Breast epithelium (tissue), 3 donors: ENCODE measurements around the gene ALDH8A1.

Experiments
- POLR2A ChIP-seq: fragments of 450-650 bp; IDR thresholded peaks from one replicate; pipeline ENCODE4 v1.6.1; 2016; ENCODE audit warnings: antibody characterized with exemption, mild to moderate bottlenecking, moderate library complexity
- POLR2AphosphoS5 ChIP-seq, 3 donors: sonication (generic); formaldehyde crosslinking; IDR thresholded peaks; one replicate each; pipeline ENCODE4 v1.6.1; 2017; ENCODE audit warnings: antibody characterized with exemption in 3 of 3
- TF ChIP-seq, protein P1 (sequence below), 3 donors: fragments of 450-650 bp; IDR thresholded peaks; one replicate each; pipeline ENCODE4 v1.5.1; 2016 to 2017; ENCODE audit warnings: antibody characterized with exemption in 3 of 3, mild to moderate bottlenecking in 3 of 3, moderate library complexity in 3 of 3

GRCh38 chr6:134959603-134960002, 9.7 kb upstream of the ALDH8A1 start:
- TF ChIP-seq, protein P1, sequence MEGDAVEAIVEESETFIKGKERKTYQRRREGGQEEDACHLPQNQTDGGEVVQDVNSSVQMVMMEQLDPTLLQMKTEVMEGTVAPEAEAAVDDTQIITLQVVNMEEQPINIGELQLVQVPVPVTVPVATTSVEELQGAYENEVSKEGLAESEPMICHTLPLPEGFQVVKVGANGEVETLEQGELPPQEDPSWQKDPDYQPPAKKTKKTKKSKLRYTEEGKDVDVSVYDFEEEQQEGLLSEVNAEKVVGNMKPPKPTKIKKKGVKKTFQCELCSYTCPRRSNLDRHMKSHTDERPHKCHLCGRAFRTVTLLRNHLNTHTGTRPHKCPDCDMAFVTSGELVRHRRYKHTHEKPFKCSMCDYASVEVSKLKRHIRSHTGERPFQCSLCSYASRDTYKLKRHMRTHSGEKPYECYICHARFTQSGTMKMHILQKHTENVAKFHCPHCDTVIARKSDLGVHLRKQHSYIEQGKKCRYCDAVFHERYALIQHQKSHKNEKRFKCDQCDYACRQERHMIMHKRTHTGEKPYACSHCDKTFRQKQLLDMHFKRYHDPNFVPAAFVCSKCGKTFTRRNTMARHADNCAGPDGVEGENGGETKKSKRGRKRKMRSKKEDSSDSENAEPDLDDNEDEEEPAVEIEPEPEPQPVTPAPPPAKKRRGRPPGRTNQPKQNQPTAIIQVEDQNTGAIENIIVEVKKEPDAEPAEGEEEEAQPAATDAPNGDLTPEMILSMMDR (IDR thresholded peaks at IDR 0.05) = no peak
- TF ChIP-seq POLR2AphosphoS5 (IDR thresholded peaks at IDR 0.05) (no peak), POLR2A (no peak)
